H9 (cell line): ENCODE results near the gene TBC1D9B. TPM values are rescaled to one million over a fixed set of nuclear protein-coding genes. Genes with fewer than 3 reads are reported as not detected.

ENCODE experiments used
- DNase-seq: peaks from one replicate; pipeline ENCODE4 v3.0.0-alpha.2; 2017
- H2AFZ ChIP-seq: one replicate; pipeline ENCODE4 v1.6.1; 2013; ENCODE audit warnings: mild to moderate bottlenecking, low read length, control low read depth, moderate library complexity
- H2AK5ac ChIP-seq: 2 replicates; pipeline ENCODE4 v1.6.1; 2013; ENCODE audit warnings: low read length, control low read depth, mixed read lengths; ENCODE audit not compliant: insufficient read length
- H2BK120ac ChIP-seq: one replicate; pipeline ENCODE4 v1.6.1; 2013; ENCODE audit warnings: low read depth, mild to moderate bottlenecking, low read length, control low read depth, inconsistent platforms; ENCODE audit not compliant: poor library complexity, severe bottlenecking
- H2BK12ac ChIP-seq: 2 replicates; pipeline ENCODE4 v1.6.1; 2013; ENCODE audit warnings: low read length, control low read depth, mixed read lengths, low read depth; ENCODE audit not compliant: insufficient read length
- H2BK15ac ChIP-seq: 2 replicates; pipeline ENCODE4 v1.6.1; 2013; ENCODE audit warnings: low read depth, low read length, control low read depth
- H2BK20ac ChIP-seq: one replicate; pipeline ENCODE4 v1.6.1; 2013; ENCODE audit warnings: low read depth, mild to moderate bottlenecking, low read length, control low read depth, inconsistent platforms; ENCODE audit not compliant: poor library complexity, severe bottlenecking
- H2BK5ac ChIP-seq: 2 replicates; pipeline ENCODE4 v1.6.1; 2013; ENCODE audit warnings: low read length, control low read depth, mixed read lengths; ENCODE audit not compliant: insufficient read length
- H3K14ac ChIP-seq: 2 replicates; pipeline ENCODE4 v1.6.1; 2013; ENCODE audit warnings: low read length, control low read depth; ENCODE audit not compliant: insufficient read depth
- H3K18ac ChIP-seq: 2 replicates; pipeline ENCODE4 v1.6.1; 2013; ENCODE audit warnings: low read depth, mild to moderate bottlenecking, mixed read lengths, low read length, control low read depth; ENCODE audit not compliant: insufficient read length
- H3K23ac ChIP-seq: 2 replicates; pipeline ENCODE4 v1.6.1; 2013; ENCODE audit warnings: low read length, control low read depth, mixed read lengths, low read depth; ENCODE audit not compliant: insufficient read length
- H3K23me2 ChIP-seq: 2 replicates; pipeline ENCODE4 v1.6.1; 2013; ENCODE audit warnings: low read depth, mild to moderate bottlenecking, mixed read lengths, low read length, control low read depth; ENCODE audit not compliant: insufficient read length, poor library complexity, severe bottlenecking
- H3K27ac ChIP-seq: 2 replicates; pipeline ENCODE4 v1.5.1; 2013; ENCODE audit warnings: low read length, control low read depth, mixed read lengths, low read depth; ENCODE audit not compliant: insufficient read length
- H3K27me3 ChIP-seq: 2 replicates; pipeline ENCODE4 v1.6.1; 2013; ENCODE audit warnings: low read length, control low read depth, inconsistent platforms; ENCODE audit not compliant: insufficient read depth
- H3K4ac ChIP-seq: 2 replicates; pipeline ENCODE4 v1.6.1; 2013; ENCODE audit warnings: low read depth, mild to moderate bottlenecking, control low read depth, inconsistent platforms, low read length, moderate library complexity
- H3K4me1 ChIP-seq: 2 replicates; pipeline ENCODE4 v1.6.1; 2013; ENCODE audit warnings: low read length, control low read depth, inconsistent platforms; ENCODE audit not compliant: insufficient read depth
- H3K4me2 ChIP-seq: 2 replicates; pipeline ENCODE4 v1.6.1; 2013; ENCODE audit warnings: low read length, control low read depth, mixed read lengths; ENCODE audit not compliant: insufficient read length, insufficient read depth
- H3K56ac ChIP-seq: 2 replicates; pipeline ENCODE4 v1.6.1; 2013; ENCODE audit warnings: low read depth, mild to moderate bottlenecking, mixed read lengths, low read length, control low read depth; ENCODE audit not compliant: insufficient read length
- H3K79me1 ChIP-seq: 2 replicates; pipeline ENCODE4 v1.6.1; 2013; ENCODE audit warnings: low read depth, mild to moderate bottlenecking, moderate library complexity, low read length, control low read depth, inconsistent platforms; ENCODE audit not compliant: insufficient read depth, poor library complexity, severe bottlenecking
- H3K79me2 ChIP-seq: 2 replicates; pipeline ENCODE4 v1.6.1; 2013; ENCODE audit warnings: low read length, control low read depth, inconsistent platforms; ENCODE audit not compliant: insufficient read depth
- H3K9ac ChIP-seq: 2 replicates; pipeline ENCODE4 v1.6.1; 2013; ENCODE audit warnings: low read length, control low read depth, mixed read lengths; ENCODE audit not compliant: insufficient read length; ENCODE audit errors: extremely low read depth
- H3K9me3 ChIP-seq: one replicate; pipeline ENCODE4 v1.6.1; 2013; ENCODE audit warnings: low read depth, low read length, inconsistent platforms; ENCODE audit not compliant: control insufficient read depth
- H3T11ph ChIP-seq: one replicate; pipeline ENCODE4 v1.6.1; 2013; ENCODE audit warnings: mild to moderate bottlenecking, low read length, control low read depth, inconsistent platforms
- H4K20me1 ChIP-seq: one replicate; pipeline ENCODE4 v1.6.1; 2013; ENCODE audit not compliant: control insufficient read depth, insufficient read length, insufficient read depth
- H4K5ac ChIP-seq: 2 replicates; pipeline ENCODE4 v1.6.1; 2013; ENCODE audit warnings: low read depth, mild to moderate bottlenecking, mixed read lengths, low read length, control low read depth; ENCODE audit not compliant: insufficient read length
- H4K8ac ChIP-seq: replicated peaks from 2 replicates; pipeline ENCODE4 v1.6.1; 2013; ENCODE audit warnings: low read length, control low read depth, mixed read lengths, low read depth; ENCODE audit not compliant: insufficient read length
- H4K91ac ChIP-seq: 2 replicates; pipeline ENCODE4 v1.6.1; 2013; ENCODE audit warnings: low read depth, mild to moderate bottlenecking, moderate library complexity, mixed read lengths, low read length, control low read depth; ENCODE audit not compliant: insufficient read length
- H3K27ac Mint-ChIP-seq, 3 experiments: 2 replicates in 2 of 3; 3 replicates in 1 of 3; pipeline ENCODE4 v1.8.0; 2020 to 2021; ENCODE audit warnings: mixed read lengths in 3 of 3, mild to moderate bottlenecking in 1 of 3, moderate library complexity in 1 of 3
- H3K27me3 Mint-ChIP-seq: 2 replicates; pipeline ENCODE4 v1.8.0; 2021; ENCODE audit warnings: low read depth, mild to moderate bottlenecking, moderate library complexity, mixed read lengths
- H3K36me3 Mint-ChIP-seq, 3 experiments: 2 replicates in 2 of 3; 3 replicates in 1 of 3; pipeline ENCODE4 v1.8.0; 2020 to 2021; ENCODE audit warnings: low read depth in 3 of 3, mixed read lengths in 3 of 3; ENCODE audit not compliant: insufficient read depth in 1 of 3
- H3K4me1 Mint-ChIP-seq, 2 experiments: 2 replicates each; pipeline ENCODE4 v1.8.0; 2020; ENCODE audit warnings: mixed read lengths in 2 of 2
- H3K4me3 Mint-ChIP-seq, 2 experiments: 2 replicates in 1 of 2; 3 replicates in 1 of 2; pipeline ENCODE4 v1.8.0; 2020 to 2021; ENCODE audit warnings: mild to moderate bottlenecking in 2 of 2, mixed read lengths in 2 of 2, moderate library complexity in 1 of 2
- H3K9me3 Mint-ChIP-seq, 2 experiments: 2 replicates in 1 of 2; 3 replicates in 1 of 2; pipeline ENCODE4 v1.8.0; 2020; ENCODE audit warnings: mild to moderate bottlenecking in 2 of 2, mixed read lengths in 2 of 2, moderate library complexity in 1 of 2
- WGBS: extraction: QIAGEN DNeasy Blood & Tissue Kit; methylation state at CpG from one replicate; pipeline ENCODE4 v1.1.7; 2013; ENCODE audit warnings: missing lambda C conversion rate, low lambda C conversion rate, mixed read lengths; ENCODE audit not compliant: insufficient read length; ENCODE audit errors: extremely low coverage; 5-methylcytosine and 5-hydroxymethylcytosine counted together
- total RNA-seq: library from RNA; stranded (reverse); gene quantifications from 2 replicates; pipeline ENCODE4 v1.2.1, GENCODE V29; 2021
- TF ChIP-seq, protein P1 (sequence below): fragments of 200-600 bp; sonication (generic); conservative IDR thresholded peaks from 3 replicates; pipeline ENCODE4 v1.8.0; 2021; ENCODE audit warnings: antibody characterized with exemption, mild to moderate bottlenecking

Gene TBC1D9B
- total RNA-seq, 1 experiment from 2014 or later, result 62.1 TPM

DNA sequence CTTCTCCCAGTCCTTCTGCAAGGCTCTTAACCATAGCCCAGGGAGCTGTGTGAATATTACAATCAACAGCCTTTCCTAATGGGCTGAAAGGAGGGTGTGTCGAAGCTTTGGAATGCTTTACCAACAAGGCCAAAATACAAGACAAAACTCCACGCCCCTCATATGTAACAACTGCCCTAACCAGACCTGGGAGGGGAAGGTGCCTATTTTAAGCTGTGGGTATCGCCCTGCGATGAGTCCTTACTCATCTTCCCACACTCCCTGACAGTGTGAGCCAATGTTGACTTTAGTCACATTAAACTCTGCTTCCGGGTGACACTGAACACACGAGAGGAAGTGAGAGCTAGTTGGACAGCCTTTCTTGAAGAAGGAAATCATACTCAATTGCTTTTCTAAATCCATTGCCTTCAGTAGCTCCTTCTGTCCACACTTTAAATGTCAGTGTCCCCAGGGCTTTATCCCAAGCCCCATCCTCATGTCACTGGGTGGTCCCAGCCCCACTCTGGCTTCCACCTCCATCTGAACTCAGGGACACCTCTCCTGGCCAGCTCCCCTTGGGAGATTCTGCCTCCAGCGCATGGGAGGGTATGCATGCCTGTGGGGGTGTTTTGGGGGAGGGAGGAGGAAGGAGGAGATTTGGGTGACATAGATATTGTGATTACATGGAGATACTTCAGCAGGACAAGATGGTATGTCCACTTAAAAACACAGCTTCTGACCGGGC, 6.5 kb upstream of the TBC1D9B start:
- WGBS, result no CpG with 5 or more reads among the region's 8 CpGs
- H2AFZ ChIP-seq, result no peak overlapping the region
- peaks cover 8 to 14% of the 10 kb centered on the region in 2 experiments for H3K4me1 Mint-ChIP-seq
- H2AK5ac ChIP-seq, result no peak overlapping the region
- no peak overlapping the region for H3K27ac ChIP-seq
- DNase-seq, result no peak
- no peak overlapping the region for H3K4me2 ChIP-seq
- H3K9me3 Mint-ChIP-seq, result no peaks in the 10 kb centered on the region
- H3K36me3 Mint-ChIP-seq, result no peaks in the 10 kb centered on the region
- H3K27ac Mint-ChIP-seq, result no peak overlapping the region; a peak in 1 of 7 replicates
- no peak overlapping the region for H3K4me3 Mint-ChIP-seq
- H2BK5ac ChIP-seq, result no peak overlapping the region
- H3K23ac ChIP-seq, result no peak overlapping the region
- no peak overlapping the region for H4K91ac ChIP-seq
- H2BK120ac ChIP-seq, result no peak overlapping the region
- H3K14ac ChIP-seq, result no peak overlapping the region
- no peaks in the 10 kb centered on the region for H3K9me3 ChIP-seq
- H3K18ac ChIP-seq, result no peak overlapping the region
- no peaks in the 10 kb centered on the region for H3K27me3 ChIP-seq
- H2BK15ac ChIP-seq, result no peak overlapping the region
- H4K5ac ChIP-seq, result no peak overlapping the region
- no peaks in the 10 kb centered on the region for H3K23me2 ChIP-seq
- H3T11ph ChIP-seq, result no peak overlapping the region
- H3K4me1 ChIP-seq, result peaks cover 7% of the 10 kb centered on the region; the same call in 1 of the 2 replicates
- no peaks in the 10 kb centered on the region for H3K79me1 ChIP-seq
- H3K27me3 Mint-ChIP-seq, result no peaks in the 10 kb centered on the region; the same call in 1 of the 2 replicates
- no peaks in the 10 kb centered on the region for H4K20me1 ChIP-seq
- H3K4ac ChIP-seq, result no peak overlapping the region
- no peak overlapping the region for H3K56ac ChIP-seq
- H4K8ac ChIP-seq, result no peak overlapping the region
- H2BK20ac ChIP-seq, result no peak overlapping the region
- H3K79me2 ChIP-seq, result no peaks in the 10 kb centered on the region
- TF ChIP-seq, protein P1, sequence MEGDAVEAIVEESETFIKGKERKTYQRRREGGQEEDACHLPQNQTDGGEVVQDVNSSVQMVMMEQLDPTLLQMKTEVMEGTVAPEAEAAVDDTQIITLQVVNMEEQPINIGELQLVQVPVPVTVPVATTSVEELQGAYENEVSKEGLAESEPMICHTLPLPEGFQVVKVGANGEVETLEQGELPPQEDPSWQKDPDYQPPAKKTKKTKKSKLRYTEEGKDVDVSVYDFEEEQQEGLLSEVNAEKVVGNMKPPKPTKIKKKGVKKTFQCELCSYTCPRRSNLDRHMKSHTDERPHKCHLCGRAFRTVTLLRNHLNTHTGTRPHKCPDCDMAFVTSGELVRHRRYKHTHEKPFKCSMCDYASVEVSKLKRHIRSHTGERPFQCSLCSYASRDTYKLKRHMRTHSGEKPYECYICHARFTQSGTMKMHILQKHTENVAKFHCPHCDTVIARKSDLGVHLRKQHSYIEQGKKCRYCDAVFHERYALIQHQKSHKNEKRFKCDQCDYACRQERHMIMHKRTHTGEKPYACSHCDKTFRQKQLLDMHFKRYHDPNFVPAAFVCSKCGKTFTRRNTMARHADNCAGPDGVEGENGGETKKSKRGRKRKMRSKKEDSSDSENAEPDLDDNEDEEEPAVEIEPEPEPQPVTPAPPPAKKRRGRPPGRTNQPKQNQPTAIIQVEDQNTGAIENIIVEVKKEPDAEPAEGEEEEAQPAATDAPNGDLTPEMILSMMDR, result no peak
- no peak overlapping the region for H2BK12ac ChIP-seq
- H3K9ac ChIP-seq, result no peak overlapping the region
